Measurements from ENCODE around the gene SSC5D.

SSC5D gene

GRCh38 chr19:55559684-55560083 is 71.4 kb downstream of the SSC5D start:
- no peak for DNase-seq (ENCODE audit: low spot score)

GRCh38 chr19:55563261-55563690 is 75.0 kb downstream of the SSC5D start:
- DNase-seq (ENCODE audit: low spot score) = no peak

- DNase-seq (ENCODE audit: low spot score) = no peak
Observed at GRCh38 chr19:55566823-55567222, 78.6 kb downstream of the SSC5D start.

DNA sequence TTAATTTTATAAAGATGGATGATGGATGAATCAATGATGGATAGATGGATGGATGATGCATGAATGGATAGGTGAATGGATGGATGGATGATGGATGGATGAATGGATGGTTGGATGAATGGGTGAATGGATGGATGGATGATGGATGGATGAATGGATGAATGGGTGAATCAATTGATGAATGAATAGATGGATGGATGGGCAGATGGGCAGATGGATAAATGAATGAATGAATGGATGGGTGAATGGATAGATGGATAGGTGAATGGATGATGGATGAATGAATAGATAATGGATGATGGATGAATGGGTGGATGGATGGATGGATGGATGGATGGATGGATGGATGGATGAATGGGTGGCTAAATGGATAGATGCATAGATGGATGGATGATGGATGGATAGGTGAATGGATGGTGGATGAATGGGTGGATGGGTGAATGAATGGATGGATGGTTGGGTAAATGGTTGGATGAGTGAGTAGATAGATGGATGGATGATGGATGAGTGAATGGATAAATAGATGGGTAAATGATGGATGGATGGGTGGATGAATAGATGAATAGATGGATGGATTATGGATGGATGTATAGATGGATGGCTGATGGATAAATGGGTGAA is 79.6 kb downstream of the SSC5D start:
- DNase-seq (ENCODE audit: low spot score) = no peak

Data from hematopoietic multipotent progenitor cell treated with erythropoietin and hydrocortisone succinate and interleukin-3 and kit ligand, for 15 days (in vitro differentiated cells).